Keratinocyte (primary cell): ENCODE measurements around the gene FXYD2. TPM values are rescaled to one million over a fixed set of nuclear protein-coding genes. Genes with fewer than 3 reads are reported as not detected.

Experiments
- DNase-seq: peaks from one replicate; pipeline ENCODE4 v3.0.0-alpha.2; 2011; ENCODE audit warnings: low read depth, missing footprints, low spot score
- FAIRE-seq: peaks from 2 replicates; lab custom pipeline; 2011; peaks lifted over from hg19 to GRCh38; lab: Jason Lieb, UNC
- H2AFZ ChIP-seq: 2 replicates; pipeline ENCODE4 v1.6.0; 2012; ENCODE audit warnings: low read length, control low read depth, inconsistent platforms; ENCODE audit not compliant: control insufficient read depth
- H3K27ac ChIP-seq: 2 replicates; pipeline ENCODE4 v1.5.1; 2011; ENCODE audit warnings: low read length; ENCODE audit not compliant: control insufficient read depth, insufficient read depth
- H3K27me3 ChIP-seq: 3 replicates; pipeline ENCODE4 v1.6.0; 2011; ENCODE audit warnings: low read length; ENCODE audit not compliant: control insufficient read depth, insufficient read depth; ENCODE audit errors: extremely low read depth
- H3K36me3 ChIP-seq, 2 experiments: 2 replicates in 1 of 2; 3 replicates in 1 of 2; pipeline ENCODE4 v1.5.1; 2011; ENCODE audit warnings: low read length in 2 of 2, mild to moderate bottlenecking in 1 of 2; ENCODE audit not compliant: control insufficient read depth in 2 of 2, insufficient read depth in 2 of 2; ENCODE audit errors: extremely low read depth in 1 of 2
- H3K4me1 ChIP-seq: 3 replicates; pipeline ENCODE4 v1.5.1; 2011; ENCODE audit warnings: low read length; ENCODE audit not compliant: control insufficient read depth, insufficient read depth; ENCODE audit errors: extremely low read depth
- H3K4me2 ChIP-seq: 3 replicates; pipeline ENCODE4 v1.6.0; 2011; ENCODE audit warnings: low read depth, low read length; ENCODE audit not compliant: control insufficient read depth, insufficient read depth; ENCODE audit errors: extremely low read depth
- H3K4me3 ChIP-seq, 3 experiments: fragments of 200-600 bp in 1 of 3; sonication (generic) in 1 of 3; 2 replicates in 2 of 3; 3 replicates in 1 of 3; pipeline ENCODE4 v1.5.1; 2011 to 2016; ENCODE audit warnings: low read length in 3 of 3, mild to moderate bottlenecking in 3 of 3, control low read depth in 2 of 3, inconsistent platforms in 1 of 3, low read depth in 1 of 3, mixed read lengths in 1 of 3, mixed run types in 1 of 3, moderate library complexity in 1 of 3; ENCODE audit not compliant: control insufficient read depth in 2 of 3, insufficient read depth in 2 of 3; ENCODE audit errors: extremely low read depth in 1 of 3
- H3K79me2 ChIP-seq: 2 replicates; pipeline ENCODE4 v1.6.0; 2012; ENCODE audit warnings: low read length; ENCODE audit not compliant: control insufficient read depth, insufficient read depth
- H3K9ac ChIP-seq: 3 replicates; pipeline ENCODE4 v1.6.0; 2011; ENCODE audit warnings: low read length; ENCODE audit not compliant: control insufficient read depth, insufficient read depth; ENCODE audit errors: extremely low read depth
- H3K9me1 ChIP-seq: 3 replicates; pipeline ENCODE4 v1.6.0; 2011; ENCODE audit warnings: low read length; ENCODE audit not compliant: control insufficient read depth, insufficient read depth; ENCODE audit errors: extremely low read depth
- H3K9me3 ChIP-seq: 2 replicates; pipeline ENCODE4 v1.5.1; 2012; ENCODE audit warnings: low read depth, low read length; ENCODE audit not compliant: control insufficient read depth
- H4K20me1 ChIP-seq: 3 replicates; pipeline ENCODE4 v1.6.0; 2011; ENCODE audit warnings: low read length; ENCODE audit not compliant: control insufficient read depth, insufficient read depth; ENCODE audit errors: extremely low read depth
- EZH2 ChIP-seq: IDR thresholded peaks from one replicate; pipeline ENCODE4 v1.6.1; 2012; ENCODE audit warnings: inconsistent platforms, mild to moderate bottlenecking, low read length, moderate library complexity
- dilution Hi-C: fragments of 300-500 bp; cut with MboI; formaldehyde crosslinking; loops from one replicate; pipeline ENCODE4 v1.7.0; 2020; ENCODE audit warnings: low sequenced_read_pairs; ENCODE audit not compliant: extremely low pct_ligation_motif_present
- polyA plus RNA-seq, 5 experiments: library from polyadenylated mRNA; depleted of rRNA in 3 of 5; stranded (reverse) in 3 of 5; stranded (forward) in 1 of 5; unstranded in 1 of 5; fragments of >200 nt; gene quantifications; 1 replicate in 1 of 5; 2 replicates in 3 of 5; 3 replicates in 1 of 5; pipeline versions ENCODE4 v1.2.1 to v1.2.3, GENCODE V29; 2011 to 2012; ENCODE audit warnings: missing spikeins in 2 of 5, low read depth in 1 of 5, low replicate concordance in 1 of 5
- TF ChIP-seq, protein P1 (sequence below), 3 experiments: IDR thresholded peaks in 1 of 3; conservative IDR thresholded peaks in 1 of 3; optimal IDR thresholded peaks in 1 of 3; 2 replicates in 2 of 3; 3 replicates in 1 of 3; pipeline versions ENCODE3 to v1.5.1; 2011; ENCODE audit warnings: low read length in 3 of 3, mild to moderate bottlenecking in 3 of 3, moderate library complexity in 2 of 3, control low read depth in 1 of 3, inconsistent platforms in 1 of 3; ENCODE audit not compliant: insufficient read depth in 2 of 3; ENCODE audit errors: extremely low read depth in 1 of 3

FXYD2 gene
- polyA plus RNA-seq, 1 donor (not counting 4 experiments of a cell fraction or from before 2014, with no cell fraction given) = not detected

DNA sequence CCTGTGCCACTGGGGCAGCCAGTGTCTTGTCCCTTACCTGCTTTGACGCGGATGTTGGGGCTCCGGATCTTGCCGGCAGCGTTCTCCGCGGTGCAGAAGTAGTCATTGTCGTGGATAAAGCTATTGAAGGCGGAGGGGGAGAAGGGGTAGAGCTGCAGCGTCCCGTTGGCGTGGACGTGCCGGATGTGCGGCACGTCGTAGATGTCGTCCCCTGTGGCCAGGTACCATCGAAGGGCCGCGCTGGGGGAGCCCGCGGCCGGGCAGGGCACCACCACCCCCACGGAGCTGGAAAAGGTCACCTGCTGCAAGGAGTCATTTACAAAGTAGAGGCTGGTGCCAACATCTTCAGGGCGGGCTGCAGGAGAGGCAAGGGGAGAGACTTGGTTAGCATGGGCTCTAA, 44.1 kb downstream of the FXYD2 start:
- Histone ChIP-seq H3K27ac (no peak overlapping the region), H3K9me3 (no peaks in the 10 kb centered on the region), H3K9ac (no peak overlapping the region), H3K4me3 (no peak overlapping the region), H3K9me1 (no peaks in the 10 kb centered on the region), H3K4me2 (no peak overlapping the region), H3K4me1 (no peaks in the 10 kb centered on the region), H4K20me1 (peaks cover 3% of the 10 kb centered on the region), H2AFZ (no peak overlapping the region), H3K79me2 (no peaks in the 10 kb centered on the region), H3K27me3 (peaks cover 35% of the 10 kb centered on the region), H3K36me3 (no peaks in the 10 kb centered on the region)
- dilution Hi-C loops = no loop called here
- TF ChIP-seq EZH2 = no peak
- TF ChIP-seq, protein P1, sequence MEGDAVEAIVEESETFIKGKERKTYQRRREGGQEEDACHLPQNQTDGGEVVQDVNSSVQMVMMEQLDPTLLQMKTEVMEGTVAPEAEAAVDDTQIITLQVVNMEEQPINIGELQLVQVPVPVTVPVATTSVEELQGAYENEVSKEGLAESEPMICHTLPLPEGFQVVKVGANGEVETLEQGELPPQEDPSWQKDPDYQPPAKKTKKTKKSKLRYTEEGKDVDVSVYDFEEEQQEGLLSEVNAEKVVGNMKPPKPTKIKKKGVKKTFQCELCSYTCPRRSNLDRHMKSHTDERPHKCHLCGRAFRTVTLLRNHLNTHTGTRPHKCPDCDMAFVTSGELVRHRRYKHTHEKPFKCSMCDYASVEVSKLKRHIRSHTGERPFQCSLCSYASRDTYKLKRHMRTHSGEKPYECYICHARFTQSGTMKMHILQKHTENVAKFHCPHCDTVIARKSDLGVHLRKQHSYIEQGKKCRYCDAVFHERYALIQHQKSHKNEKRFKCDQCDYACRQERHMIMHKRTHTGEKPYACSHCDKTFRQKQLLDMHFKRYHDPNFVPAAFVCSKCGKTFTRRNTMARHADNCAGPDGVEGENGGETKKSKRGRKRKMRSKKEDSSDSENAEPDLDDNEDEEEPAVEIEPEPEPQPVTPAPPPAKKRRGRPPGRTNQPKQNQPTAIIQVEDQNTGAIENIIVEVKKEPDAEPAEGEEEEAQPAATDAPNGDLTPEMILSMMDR (optimal IDR thresholded peaks at IDR 0.05 in 1 of 3, IDR thresholded peaks at IDR 0.05 in 1 of 3, conservative IDR thresholded peaks at IDR 0.05 in 1 of 3; ENCODE audit: extremely low read depth in 1 of 3, insufficient read depth in 2 of 3, low read length in 3 of 3) = no peak
- FAIRE-seq = no peak
- DNase-seq = no peak

DNA sequence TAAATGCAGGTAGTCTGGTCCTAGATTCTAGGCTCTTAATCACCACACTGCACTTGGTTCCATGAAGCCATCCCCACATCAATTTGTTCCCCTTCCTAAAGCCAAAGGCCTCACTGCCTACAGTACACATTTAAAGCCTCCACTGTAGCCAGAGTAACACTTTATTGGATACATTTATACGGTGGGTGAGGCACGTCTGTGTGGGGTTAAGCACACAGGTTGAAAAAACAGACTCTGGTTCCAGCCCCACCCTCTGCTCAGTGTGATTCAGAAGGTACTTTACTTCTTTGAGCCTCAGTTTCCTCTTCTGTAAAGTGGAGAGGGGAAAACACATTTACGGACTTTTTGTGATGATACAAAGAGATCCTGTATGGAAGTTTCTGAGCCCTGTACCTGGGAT, 50.0 kb downstream of the FXYD2 start:
- Histone ChIP-seq H3K4me1 (no peaks in the 10 kb centered on the region), H2AFZ (no peak overlapping the region), H3K9me1 (no peaks in the 10 kb centered on the region), H4K20me1 (peaks cover 3% of the 10 kb centered on the region), H3K79me2 (no peaks in the 10 kb centered on the region), H3K36me3 (no peaks in the 10 kb centered on the region), H3K9ac (no peak overlapping the region), H3K4me3 (no peak overlapping the region), H3K4me2 (no peak overlapping the region), H3K27me3 (peaks cover 18% of the 10 kb centered on the region), H3K27ac (no peak overlapping the region), H3K9me3 (no peaks in the 10 kb centered on the region)
- dilution Hi-C loops = no loop called here
- FAIRE-seq (no peak), DNase-seq (no peak)
- TF ChIP-seq, protein P1 (optimal IDR thresholded peaks at IDR 0.05 in 1 of 3, IDR thresholded peaks at IDR 0.05 in 1 of 3, conservative IDR thresholded peaks at IDR 0.05 in 1 of 3; ENCODE audit: extremely low read depth in 1 of 3, insufficient read depth in 2 of 3, low read length in 3 of 3) = no peak
- TF ChIP-seq EZH2 = no peak
